ENCODE data around the gene FGF5.

GRCh38 chr4:80268936-80269335 is 2.5 kb downstream of the FGF5 start:
- TF ChIP-seq REST (IDR thresholded peaks at IDR 0.05; ENCODE audit: low read depth) (no peak), EP300 (IDR thresholded peaks at IDR 0.05; ENCODE audit: borderline replicate concordance) (no peak), CREB1 (IDR thresholded peaks at IDR 0.05; ENCODE audit: low read depth) (no peak), MAX (IDR thresholded peaks at IDR 0.05) (no peak), TAF1 (IDR thresholded peaks at IDR 0.05; ENCODE audit: low read depth) (no peak), FOXM1 (IDR thresholded peaks at IDR 0.05; ENCODE audit: borderline replicate concordance, low read depth) (no peak)

Measured in Ishikawa (cell line).